ENCODE results near the gene PRAMEF4. TPM values are rescaled to one million over a fixed set of nuclear protein-coding genes. Genes with fewer than 3 reads are reported as not detected.
"Not testable (repeated sequence)": the region's sequence is repeated elsewhere in the genome, so short reads cannot be mapped to it uniquely, and the experiment has no call there.

PRAMEF4 gene
- total RNA-seq, result not detected
- long read RNA-seq, result 0 reads

DNA sequence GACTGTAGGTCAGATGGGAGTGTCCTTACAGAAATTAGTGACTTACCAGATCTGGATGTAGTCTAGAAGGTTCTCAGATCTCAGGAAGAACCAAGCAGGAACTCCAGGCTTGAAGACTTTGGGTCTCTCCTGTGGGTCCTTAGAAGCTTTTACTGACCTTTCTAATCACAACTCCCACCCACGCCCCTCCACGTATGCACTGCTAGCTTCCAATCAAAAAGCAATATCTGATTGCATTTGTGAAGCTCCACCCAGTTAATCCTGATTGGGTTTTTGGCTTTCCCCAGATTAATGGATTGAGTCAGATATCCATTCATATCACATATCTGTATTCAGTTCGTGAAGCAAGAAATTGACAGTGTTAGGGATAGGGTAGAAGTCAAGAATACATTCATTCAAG lies at the start of gene PRAMEF4:
Gene PRAMEF4 (minus strand): TSS at position 101 of the 400 bp plus-strand sequence. CDS start 2,807 bp downstream, outside the sequence.
- H3K9me3 ChIP-seq; ATAC-seq; H3K4me1 ChIP-seq; intact Hi-C loops (cut with DNase I); H3K27ac ChIP-seq; H3K36me3 ChIP-seq; H3K4me3 ChIP-seq; H3K27me3 ChIP-seq (ENCODE audit: low read depth); DNase-seq: not testable (repeated sequence)

DNA sequence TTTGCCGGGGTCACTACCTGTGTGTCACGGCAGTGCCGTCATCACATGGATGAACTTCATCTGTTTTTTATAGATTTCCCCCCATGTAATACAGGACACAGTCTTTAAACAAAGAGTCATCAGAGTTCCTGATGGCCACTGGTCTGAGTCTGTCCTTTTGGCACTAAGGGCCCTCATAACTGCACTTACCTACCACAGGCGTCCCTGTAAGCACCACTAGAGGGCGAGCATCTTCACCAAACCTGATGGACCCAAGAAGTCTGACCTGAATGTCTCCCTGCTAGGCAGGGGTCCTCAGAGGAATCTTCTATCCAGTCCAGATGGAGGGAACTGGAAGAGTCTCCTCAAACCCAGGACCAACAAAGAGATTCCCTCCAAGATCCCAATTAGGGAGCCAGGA lies 38.4 kb upstream of the PRAMEF4 start:
- DNase-seq; H3K36me3 ChIP-seq; H3K4me1 ChIP-seq; H3K27me3 ChIP-seq (ENCODE audit: low read depth); H3K27ac ChIP-seq; H3K9me3 ChIP-seq; H3K4me3 ChIP-seq; intact Hi-C loops (cut with DNase I): not testable (repeated sequence)
- ATAC-seq, result peak in 1 of 2 donors; percentile 41

- H3K27ac ChIP-seq; H3K4me3 ChIP-seq; intact Hi-C loops (cut with DNase I); H3K36me3 ChIP-seq; ATAC-seq; H3K9me3 ChIP-seq; DNase-seq; H3K4me1 ChIP-seq; H3K27me3 ChIP-seq (ENCODE audit: low read depth): not testable (repeated sequence)
Observed at GRCh38 chr1:12921749-12922148, 35.7 kb upstream of the PRAMEF4 start.

DNA sequence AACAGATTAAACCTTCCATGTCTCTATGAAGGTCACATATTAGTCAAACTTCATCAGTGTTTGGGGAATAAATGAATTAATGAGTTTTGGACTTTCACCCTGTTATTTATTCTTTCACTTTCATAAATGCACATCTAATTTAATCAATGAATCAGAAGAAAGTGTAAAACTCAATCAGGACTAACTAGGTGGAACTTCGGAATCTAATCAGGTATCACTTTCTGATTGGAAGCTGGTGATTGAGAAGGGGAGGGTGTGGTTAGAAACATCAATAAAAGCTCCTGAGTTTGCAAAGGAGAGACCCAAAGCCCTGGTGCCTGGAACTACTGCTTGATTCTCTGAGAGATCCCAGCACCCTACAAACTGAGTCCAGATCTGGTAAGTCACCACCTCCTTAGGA lies 30.3 kb upstream of the PRAMEF4 start, which contains the start of gene PRAMEF7:
Gene PRAMEF7 (plus strand): TSS at position 301 of the 400 bp plus-strand sequence. CDS start 1,083 bp downstream, outside the sequence.
- H3K27me3 ChIP-seq (ENCODE audit: low read depth); H3K27ac ChIP-seq; intact Hi-C loops (cut with DNase I); H3K9me3 ChIP-seq; H3K4me3 ChIP-seq; ATAC-seq; DNase-seq; H3K36me3 ChIP-seq; H3K4me1 ChIP-seq: not testable (repeated sequence)

- not testable (repeated sequence) for ATAC-seq, DNase-seq
Observed at GRCh38 chr1:12903793-12904572, 18.0 kb upstream of the PRAMEF4 start.

DNA sequence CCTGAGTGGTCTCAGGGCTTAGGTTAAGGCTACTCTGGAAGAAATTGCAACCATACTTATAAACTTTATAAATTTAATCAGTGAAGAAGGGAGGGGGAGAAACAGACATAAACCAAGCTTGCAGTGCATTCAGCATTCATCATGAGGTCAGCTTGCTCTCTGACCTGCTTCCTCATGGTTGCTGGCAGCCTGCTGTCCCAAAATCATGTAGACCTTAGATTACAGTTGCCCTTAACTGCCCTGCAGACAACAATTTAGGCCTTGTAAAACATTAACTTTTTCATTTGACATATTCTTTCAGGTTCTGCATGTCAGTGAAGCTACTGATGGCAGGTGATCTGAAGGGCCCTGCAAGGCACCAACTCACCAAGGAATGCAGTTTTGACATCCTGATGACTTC lies 13.2 kb upstream of the PRAMEF4 start:
- ATAC-seq; H3K27ac ChIP-seq; H3K9me3 ChIP-seq; H3K4me3 ChIP-seq; H3K4me1 ChIP-seq; H3K27me3 ChIP-seq (ENCODE audit: low read depth); DNase-seq; H3K36me3 ChIP-seq; intact Hi-C loops (cut with DNase I): not testable (repeated sequence)

More at GRCh38 chr1:12903793-12904572, 18.0 kb upstream of the PRAMEF4 start:
- H3K27me3 ChIP-seq (ENCODE audit: low read depth); intact Hi-C loops (cut with DNase I); H3K4me3 ChIP-seq; H3K36me3 ChIP-seq; H3K9me3 ChIP-seq; H3K4me1 ChIP-seq; H3K27ac ChIP-seq: not testable (repeated sequence)

DNA sequence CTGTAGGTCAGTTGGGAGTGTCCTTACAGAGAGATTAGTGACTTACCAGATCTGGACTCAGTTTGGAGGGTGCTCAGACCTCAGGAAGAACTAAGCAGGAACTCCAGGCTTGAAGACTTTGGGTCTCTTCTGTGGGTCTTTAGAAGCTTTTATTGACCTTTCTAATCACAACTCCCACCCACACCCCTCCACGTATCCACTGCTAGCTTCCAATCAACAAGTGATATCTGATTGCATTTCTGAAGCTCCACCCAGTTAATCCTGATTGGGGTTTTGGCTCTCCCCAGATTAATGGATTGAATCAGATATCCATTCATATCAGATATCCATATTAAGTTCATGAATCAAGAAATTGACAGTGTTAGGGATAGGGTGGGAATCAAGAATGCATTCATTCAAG lies 12.2 kb upstream of the PRAMEF4 start, which contains the start of gene PRAMEF10:
Gene PRAMEF10 (minus strand): TSS at position 101 of the 400 bp plus-strand sequence. CDS start 2,423 bp downstream, outside the sequence.
- H3K4me1 ChIP-seq; intact Hi-C loops (cut with DNase I); DNase-seq; ATAC-seq; H3K36me3 ChIP-seq; H3K9me3 ChIP-seq; H3K27ac ChIP-seq; H3K4me3 ChIP-seq; H3K27me3 ChIP-seq (ENCODE audit: low read depth): not testable (repeated sequence)

DNA sequence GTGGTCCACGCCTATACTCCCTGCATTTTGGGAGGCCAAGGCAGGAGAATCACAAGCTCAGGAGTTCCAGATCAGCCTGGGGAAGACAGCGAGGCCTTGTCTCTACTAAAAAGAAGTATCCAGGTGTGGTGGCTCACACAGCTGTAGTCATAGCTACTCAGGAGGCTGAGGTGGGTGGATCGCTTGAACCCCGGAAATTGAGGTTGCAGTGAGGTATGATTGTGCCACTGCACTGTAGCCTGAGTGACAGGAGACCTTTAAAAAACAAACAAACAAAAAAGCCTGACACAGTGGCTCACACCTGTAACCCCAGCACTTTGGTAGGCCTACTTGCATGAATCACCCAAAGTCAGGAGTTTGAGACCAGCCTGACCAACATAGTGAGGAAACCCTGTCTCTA lies 7.5 kb downstream of the PRAMEF4 start:
- H3K9me3 ChIP-seq; H3K27me3 ChIP-seq (ENCODE audit: low read depth); H3K4me1 ChIP-seq; ATAC-seq; intact Hi-C loops (cut with DNase I); H3K36me3 ChIP-seq; DNase-seq; H3K4me3 ChIP-seq; H3K27ac ChIP-seq: not testable (repeated sequence)

DNA sequence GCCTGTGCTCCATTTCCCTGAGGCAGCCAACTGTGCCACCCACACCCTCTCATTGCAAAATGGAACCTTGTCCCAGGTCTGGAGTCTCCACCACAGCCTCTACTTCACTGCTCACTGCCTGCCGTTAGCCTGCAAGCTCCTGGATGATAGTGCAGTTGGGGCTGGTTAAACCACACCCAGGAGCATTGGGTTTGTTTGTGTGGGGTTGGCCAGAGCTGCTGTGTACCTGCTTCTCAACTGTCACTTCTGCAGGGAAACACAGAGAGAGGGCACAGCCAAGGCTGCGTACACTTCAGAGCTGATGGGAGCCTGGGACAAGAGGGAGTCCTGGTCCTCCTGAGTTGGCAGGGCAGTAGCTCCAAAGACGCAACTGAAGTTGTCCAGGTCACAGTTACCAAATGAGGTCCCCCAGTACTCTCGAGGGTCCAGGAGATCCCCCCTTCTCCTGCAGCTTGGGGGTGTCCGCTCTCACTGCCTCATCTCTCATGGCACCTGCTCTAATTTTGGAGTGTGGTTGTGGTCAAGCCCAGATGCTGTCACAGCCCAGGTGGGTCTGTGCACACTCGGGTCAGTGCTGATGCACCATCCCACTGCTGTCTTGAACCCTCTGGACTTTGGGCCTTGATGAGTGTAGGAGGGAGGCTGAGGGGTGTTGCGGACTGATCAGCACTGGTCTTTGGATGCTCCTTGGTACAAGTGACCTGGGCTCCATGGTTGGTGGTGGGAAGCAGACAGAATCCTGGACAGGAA lies 22.7 kb downstream of the PRAMEF4 start:
- intact Hi-C loops (cut with DNase I); DNase-seq; H3K4me3 ChIP-seq; H3K9me3 ChIP-seq; H3K4me1 ChIP-seq; ATAC-seq; H3K27me3 ChIP-seq (ENCODE audit: low read depth); H3K36me3 ChIP-seq; H3K27ac ChIP-seq: not testable (repeated sequence)

DNA sequence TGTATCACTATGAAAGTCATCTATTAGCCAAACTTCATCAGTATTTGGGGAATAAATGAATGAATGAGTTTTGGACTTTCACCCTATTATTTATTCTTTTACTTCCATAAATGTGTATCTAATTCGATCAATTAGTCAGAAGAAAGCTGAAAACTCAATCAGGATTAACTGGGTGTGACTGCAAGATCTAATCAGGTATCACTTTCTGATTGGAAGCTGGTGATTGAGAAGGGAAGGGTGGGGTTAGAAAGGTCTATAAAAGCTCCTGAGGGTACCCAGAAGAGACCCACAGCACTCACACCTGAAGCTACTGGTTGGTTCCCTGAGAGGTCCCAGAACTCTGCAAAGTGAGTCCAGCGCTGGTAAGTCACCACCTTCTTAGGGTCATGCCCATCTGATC lies 29.2 kb downstream of the PRAMEF4 start, which contains the start of gene PRAMEF2:
Gene PRAMEF2 (plus strand): TSS at position 301 of the 400 bp plus-strand sequence. CDS start 1,924 bp downstream, outside the sequence.
- H3K4me1 ChIP-seq; intact Hi-C loops (cut with DNase I); DNase-seq; ATAC-seq; H3K36me3 ChIP-seq; H3K4me3 ChIP-seq; H3K27ac ChIP-seq; H3K9me3 ChIP-seq; H3K27me3 ChIP-seq (ENCODE audit: low read depth): not testable (repeated sequence)
